ENCODE data around the gene ZFP14.

Gene ZFP14

DNA sequence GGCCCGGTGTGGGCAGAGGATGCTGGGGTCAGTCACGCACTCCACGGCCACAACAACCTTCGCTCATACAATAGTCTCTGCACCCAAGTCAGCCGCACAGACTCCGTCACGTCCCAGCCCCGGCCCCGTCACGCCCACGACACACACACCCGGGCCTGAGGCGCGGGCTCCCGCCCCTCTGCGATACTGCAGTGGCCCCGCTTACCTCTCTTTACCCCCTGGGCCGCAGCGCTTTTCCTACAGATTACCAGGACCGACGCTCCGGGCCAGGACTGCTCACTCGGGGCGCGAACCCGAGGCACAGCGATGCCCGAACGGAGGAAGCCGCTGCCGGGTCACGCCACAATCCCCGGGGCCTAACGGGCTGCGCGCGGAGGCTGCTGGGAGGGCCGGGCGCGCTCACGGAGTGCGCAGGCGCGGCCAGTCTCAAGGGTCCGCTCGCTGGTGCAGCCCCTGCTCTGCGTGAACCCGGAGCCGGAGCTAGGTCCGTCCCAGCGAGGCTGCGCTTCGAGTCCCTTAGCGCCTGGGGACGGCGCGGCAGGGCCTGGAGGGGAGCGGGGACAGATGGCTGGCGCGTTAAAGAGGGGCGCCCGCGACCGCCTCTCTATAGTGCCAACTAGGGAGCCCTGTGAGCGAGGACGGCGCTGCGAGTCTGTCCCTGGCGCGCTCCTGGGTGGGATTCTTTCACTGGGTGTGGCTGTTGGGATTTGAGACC is 39.4 kb upstream of the ZFP14 start, which contains the start of gene ZFP82:
TSS of gene ZFP82 (minus strand) at position 358 of the 715 bp plus-strand sequence. CDS start 8,855 bp downstream, outside the sequence.
- peaks cover 26% of the 10 kb centered on the region for H3K9me3 ChIP-seq (ENCODE audit: control insufficient read depth, insufficient read depth, low read length)
- peaks cover 16% of the 10 kb centered on the region for H3K4me1 ChIP-seq (ENCODE audit: control insufficient read depth, low read length)
- no peaks in the 10 kb centered on the region for H3F3A ChIP-seq (ENCODE audit: control insufficient read depth, insufficient read depth)
- peak within 1 kb of the TSS; percentile 86 for H3K4me3 ChIP-seq (ENCODE audit: low read length)
- H3K36me3 ChIP-seq (ENCODE audit: control insufficient read depth, low read length): peaks cover 20% of the 10 kb centered on the region
- H3K9me2 ChIP-seq (replicated peaks; ENCODE audit: control insufficient read depth, low read length): no peaks in the 10 kb centered on the region
- peaks cover 31% of the 10 kb centered on the region for H3K79me2 ChIP-seq (ENCODE audit: control insufficient read depth, low read length)
- no peaks in the 10 kb centered on the region for H4K20me1 ChIP-seq (ENCODE audit: control insufficient read depth, insufficient read depth, low read depth, low read length)
- H3K27me3 ChIP-seq (ENCODE audit: control insufficient read depth, low read length): no peaks in the 10 kb centered on the region
- peak within 1 kb of the TSS; percentile 36 for H3K27ac ChIP-seq (ENCODE audit: low read depth, low read length)
- no peak for TF ChIP-seq EZH2phosphoT487 (IDR thresholded peaks at IDR 0.05; ENCODE audit: borderline replicate concordance, low read length)
- TF ChIP-seq, protein P1, sequence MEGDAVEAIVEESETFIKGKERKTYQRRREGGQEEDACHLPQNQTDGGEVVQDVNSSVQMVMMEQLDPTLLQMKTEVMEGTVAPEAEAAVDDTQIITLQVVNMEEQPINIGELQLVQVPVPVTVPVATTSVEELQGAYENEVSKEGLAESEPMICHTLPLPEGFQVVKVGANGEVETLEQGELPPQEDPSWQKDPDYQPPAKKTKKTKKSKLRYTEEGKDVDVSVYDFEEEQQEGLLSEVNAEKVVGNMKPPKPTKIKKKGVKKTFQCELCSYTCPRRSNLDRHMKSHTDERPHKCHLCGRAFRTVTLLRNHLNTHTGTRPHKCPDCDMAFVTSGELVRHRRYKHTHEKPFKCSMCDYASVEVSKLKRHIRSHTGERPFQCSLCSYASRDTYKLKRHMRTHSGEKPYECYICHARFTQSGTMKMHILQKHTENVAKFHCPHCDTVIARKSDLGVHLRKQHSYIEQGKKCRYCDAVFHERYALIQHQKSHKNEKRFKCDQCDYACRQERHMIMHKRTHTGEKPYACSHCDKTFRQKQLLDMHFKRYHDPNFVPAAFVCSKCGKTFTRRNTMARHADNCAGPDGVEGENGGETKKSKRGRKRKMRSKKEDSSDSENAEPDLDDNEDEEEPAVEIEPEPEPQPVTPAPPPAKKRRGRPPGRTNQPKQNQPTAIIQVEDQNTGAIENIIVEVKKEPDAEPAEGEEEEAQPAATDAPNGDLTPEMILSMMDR (IDR thresholded peaks at IDR 0.05; ENCODE audit: low read depth, low read length, poor library complexity, severe bottlenecking): no peak
- peak within 1 kb of the TSS; percentile 67 for H3K4me2 ChIP-seq (ENCODE audit: low read length)

DNA sequence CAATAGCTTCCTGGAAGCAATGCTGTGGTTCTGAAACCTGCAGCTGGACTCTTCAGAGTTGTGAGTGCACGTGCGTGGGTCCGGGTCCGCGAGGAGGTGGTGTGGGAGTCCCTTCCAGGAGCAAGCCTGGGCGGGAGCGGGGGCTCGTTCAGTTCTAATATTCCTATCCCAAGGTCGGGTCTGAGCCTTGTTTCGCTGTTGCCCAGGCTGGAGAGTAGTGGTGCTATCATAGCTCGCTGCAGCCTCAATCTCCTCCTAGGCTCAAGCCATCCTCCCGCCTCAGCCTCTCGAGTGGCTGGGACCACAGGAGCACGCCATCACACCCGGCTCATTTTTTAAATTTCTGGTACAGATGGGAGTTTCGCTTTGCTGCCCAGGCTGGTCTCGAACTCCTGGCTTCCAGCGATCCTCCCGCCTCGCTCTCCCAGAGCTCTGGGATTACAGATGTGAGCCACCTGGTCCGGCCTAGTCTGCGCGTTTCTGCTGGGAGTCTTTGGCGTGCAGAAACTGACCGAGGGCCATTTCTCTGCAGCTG is 38.8 kb upstream of the ZFP14 start:
- no peaks in the 10 kb centered on the region for H3F3A ChIP-seq (ENCODE audit: control insufficient read depth, insufficient read depth)
- peaks cover 32% of the 10 kb centered on the region for H3K9me3 ChIP-seq (ENCODE audit: control insufficient read depth, insufficient read depth, low read length)
- no peaks in the 10 kb centered on the region for H3K9me2 ChIP-seq (replicated peaks; ENCODE audit: control insufficient read depth, low read length)
- H3K36me3 ChIP-seq (ENCODE audit: control insufficient read depth, low read length): peaks cover 21% of the 10 kb centered on the region
- H3K4me2 ChIP-seq (ENCODE audit: low read length): peak overlapping the region; percentile 67
- peaks cover 35% of the 10 kb centered on the region for H3K79me2 ChIP-seq (ENCODE audit: control insufficient read depth, low read length)
- peak overlapping the region; percentile 86 for H3K4me3 ChIP-seq (ENCODE audit: low read length)
- H3K4me1 ChIP-seq (ENCODE audit: control insufficient read depth, low read length): peaks cover 16% of the 10 kb centered on the region
- H3K27ac ChIP-seq (ENCODE audit: low read depth, low read length): peak overlapping the region; percentile 36
- no peaks in the 10 kb centered on the region for H4K20me1 ChIP-seq (ENCODE audit: control insufficient read depth, insufficient read depth, low read depth, low read length)
- no peaks in the 10 kb centered on the region for H3K27me3 ChIP-seq (ENCODE audit: control insufficient read depth, low read length)
- TF ChIP-seq EZH2phosphoT487 (IDR thresholded peaks at IDR 0.05; ENCODE audit: borderline replicate concordance, low read length): no peak
- TF ChIP-seq, protein P1 (IDR thresholded peaks at IDR 0.05; ENCODE audit: low read depth, low read length, poor library complexity, severe bottlenecking): no peak

DNA sequence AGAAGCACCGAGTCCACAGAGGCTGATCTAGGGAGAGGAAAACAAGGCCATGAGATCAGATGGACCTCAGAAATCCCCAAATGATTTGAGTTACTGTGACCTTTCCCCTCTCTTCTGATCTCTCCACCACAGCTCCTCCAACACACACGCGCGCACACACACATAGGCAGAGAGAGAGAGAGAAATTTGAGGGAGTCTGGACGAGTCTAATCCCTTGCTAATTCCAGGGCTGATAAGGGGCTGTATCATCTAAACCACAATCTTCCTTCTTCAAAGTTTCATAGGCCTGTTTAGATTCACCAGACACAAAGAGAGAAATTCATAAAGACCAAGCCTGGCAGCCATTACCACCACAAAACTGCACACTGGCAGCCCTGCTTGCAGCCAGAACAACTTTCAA is 30.8 kb upstream of the ZFP14 start:
- H3K27ac ChIP-seq (ENCODE audit: low read depth, low read length): no peak overlapping the region
- peaks cover 33% of the 10 kb centered on the region for H3K36me3 ChIP-seq (ENCODE audit: control insufficient read depth, low read length)
- no peaks in the 10 kb centered on the region for H3K4me1 ChIP-seq (ENCODE audit: control insufficient read depth, low read length)
- H3K4me2 ChIP-seq (ENCODE audit: low read length): no peak overlapping the region
- peaks cover 16% of the 10 kb centered on the region; the same call in 1 of the 2 replicates for H3K9me3 ChIP-seq (ENCODE audit: control insufficient read depth, insufficient read depth, low read length)
- H4K20me1 ChIP-seq (ENCODE audit: control insufficient read depth, insufficient read depth, low read depth, low read length): no peaks in the 10 kb centered on the region
- TF ChIP-seq, protein P1 (IDR thresholded peaks at IDR 0.05; ENCODE audit: low read depth, low read length, poor library complexity, severe bottlenecking): no peak
- TF ChIP-seq EZH2phosphoT487 (IDR thresholded peaks at IDR 0.05; ENCODE audit: borderline replicate concordance, low read length): no peak
- no peak overlapping the region for H3K4me3 ChIP-seq (ENCODE audit: low read length)
- 0 out of 2 replicates have a peak, but pooled peaks cover 3% of the 10 kb centered on the region for H3F3A ChIP-seq (ENCODE audit: control insufficient read depth, insufficient read depth)
- peaks cover 13% of the 10 kb centered on the region for H3K79me2 ChIP-seq (ENCODE audit: control insufficient read depth, low read length)
- no peaks in the 10 kb centered on the region for H3K27me3 ChIP-seq (ENCODE audit: control insufficient read depth, low read length)
- no peaks in the 10 kb centered on the region for H3K9me2 ChIP-seq (replicated peaks; ENCODE audit: control insufficient read depth, low read length)

Measured in DOHH2 (cell line).